GM12891 (cell line): Measurements from ENCODE around the gene TEX13B.
A peak's percentile ranks its signal among the peaks of the same experiment; 100 is the strongest.
"Not testable (repeated sequence)": the region's sequence is repeated elsewhere in the genome, so short reads cannot be mapped to it uniquely, and the experiment has no call there.

ENCODE experiments used
- DNase-seq: peaks from one replicate; pipeline ENCODE4 v3.0.0; 2011; ENCODE audit warnings: low spot score; ENCODE audit not compliant: insufficient read length
- FAIRE-seq: peaks from 2 replicates; lab custom pipeline; 2011; peaks lifted over from hg19 to GRCh38; lab: Jason Lieb, UNC
- PAX5 ChIP-seq: IDR thresholded peaks from 2 replicates; pipeline ENCODE4 v1.6.1; 2011; ENCODE audit warnings: low read length, moderate library complexity, mild to moderate bottlenecking; ENCODE audit not compliant: insufficient read depth, severe bottlenecking
- POLR2A ChIP-seq: IDR thresholded peaks from 2 replicates; pipeline ENCODE4 v1.6.1; 2011; ENCODE audit warnings: low read depth, low read length, control low read depth
- POLR2AphosphoS5 ChIP-seq: IDR thresholded peaks from 2 replicates; pipeline ENCODE4 v1.6.1; 2011; ENCODE audit warnings: low read depth, low read length, control low read depth
- POU2F2 ChIP-seq: IDR thresholded peaks from 2 replicates; pipeline ENCODE4 v1.6.1; 2011; ENCODE audit warnings: low read depth, mild to moderate bottlenecking, control low read depth, low read length, moderate library complexity
- SPI1 ChIP-seq: IDR thresholded peaks from 2 replicates; pipeline ENCODE4 v1.6.1; 2011; ENCODE audit warnings: low read depth, low read length, control low read depth
- TAF1 ChIP-seq: IDR thresholded peaks from 2 replicates; pipeline ENCODE4 v1.6.1; 2011; ENCODE audit warnings: low read depth, low read length, control low read depth

TEX13B gene

DNA sequence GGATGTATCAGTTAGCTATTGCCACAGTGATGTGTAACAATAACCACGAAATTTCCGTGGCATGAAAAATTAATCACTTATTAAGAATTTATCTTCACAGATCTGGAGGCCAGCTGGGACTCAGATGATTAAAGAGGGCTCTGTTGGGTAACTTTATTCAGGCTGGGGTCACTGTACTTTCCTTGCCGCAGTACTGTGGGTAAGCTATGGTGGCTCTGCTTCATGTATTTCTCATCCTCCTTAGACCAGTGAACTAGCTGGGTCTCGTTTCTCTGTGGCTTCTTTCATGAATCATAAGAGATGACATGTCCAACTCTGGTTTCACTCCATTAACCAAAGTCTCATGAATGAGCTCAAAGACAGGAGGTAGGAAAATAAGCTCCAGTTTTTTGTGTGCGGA is 13.5 kb downstream of the TEX13B start:
- TF ChIP-seq SPI1 (no peak), POU2F2 (no peak), TAF1 (no peak), POLR2AphosphoS5 (no peak), PAX5 (no peak), POLR2A (no peak)
- FAIRE-seq, result no peak
- no peak for DNase-seq

- FAIRE-seq, DNase-seq: not testable (repeated sequence)
- TF ChIP-seq SPI1, result peak; percentile 57
Observed at GRCh38 chrX:107955337-107955736, 26.8 kb downstream of the TEX13B start.

DNA sequence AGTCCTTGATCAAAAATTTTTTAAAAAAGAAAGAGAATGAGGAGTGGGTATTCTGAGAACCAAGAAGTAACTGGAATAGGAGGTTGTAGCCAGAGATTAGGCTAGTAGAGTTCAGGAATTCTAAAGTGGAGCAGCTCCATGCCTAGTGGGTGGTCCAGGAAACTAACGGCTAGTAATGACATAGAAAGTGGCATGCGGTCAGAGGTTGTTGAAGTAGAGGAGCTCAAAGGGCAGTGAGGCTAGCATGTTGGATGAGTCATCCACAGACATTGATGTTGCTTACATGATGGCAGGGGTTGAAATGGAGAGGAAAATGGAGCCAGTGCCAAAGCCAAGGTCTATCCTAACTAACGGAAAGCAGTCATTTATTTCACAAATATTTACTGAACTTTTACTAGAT is 42.1 kb downstream of the TEX13B start:
- FAIRE-seq, result no peak
- no peak for TF ChIP-seq PAX5
- TF ChIP-seq SPI1, result no peak
- no peak for TF ChIP-seq POU2F2
- TF ChIP-seq POLR2AphosphoS5, result no peak
- TF ChIP-seq TAF1, result no peak
- TF ChIP-seq POLR2A, result no peak
- DNase-seq, result no peak

GRCh38 chrX:107936434-107936730 is 45.8 kb downstream of the TEX13B start:
- TF ChIP-seq TAF1, result no peak
- no peak for TF ChIP-seq POLR2AphosphoS5
- FAIRE-seq (no peak), DNase-seq (no peak)

DNA sequence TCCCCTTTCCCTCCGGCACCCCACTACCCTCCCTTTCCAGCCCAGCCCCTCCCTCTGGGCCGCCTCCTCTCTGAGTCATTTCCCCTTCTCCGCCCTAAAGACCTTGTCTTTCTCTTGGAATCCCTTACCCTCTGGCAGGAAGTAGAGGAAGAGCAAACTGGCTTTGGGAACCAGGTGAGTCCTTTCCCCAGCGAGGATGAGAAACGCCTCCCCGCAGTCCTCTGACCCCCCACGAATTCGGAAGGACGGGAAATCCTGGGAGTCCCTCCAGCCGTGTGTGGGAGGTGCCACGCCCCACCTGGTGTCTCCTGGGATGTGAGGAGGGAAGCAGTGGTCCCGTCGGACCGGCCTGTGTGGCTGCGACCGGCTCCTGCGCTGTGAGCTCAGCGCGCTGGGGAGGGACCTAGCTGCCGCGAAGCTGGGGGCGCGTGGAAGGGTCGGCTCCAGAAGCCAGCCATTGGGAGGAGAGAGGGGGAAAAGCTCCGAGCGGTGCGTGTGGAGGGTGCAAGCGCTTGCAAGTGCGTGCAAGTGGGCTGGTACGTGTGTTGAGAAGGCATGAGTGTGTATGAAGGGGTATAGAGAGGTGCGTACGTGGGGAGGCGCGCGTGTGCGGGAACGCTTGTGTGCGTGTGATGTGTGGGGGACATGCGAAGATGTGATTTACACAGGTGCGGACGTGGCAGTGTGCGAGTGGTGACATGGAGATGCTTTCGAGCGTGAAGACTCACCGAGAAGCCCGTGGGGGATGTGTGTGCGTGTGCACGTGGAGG is 46.3 kb downstream of the TEX13B start:
- no peak for TF ChIP-seq POLR2AphosphoS5
- no peak for TF ChIP-seq PAX5
- no peak for TF ChIP-seq SPI1
- TF ChIP-seq POLR2A, result no peak
- no peak for TF ChIP-seq TAF1
- no peak for TF ChIP-seq POU2F2
- DNase-seq (no peak), FAIRE-seq (no peak)

DNA sequence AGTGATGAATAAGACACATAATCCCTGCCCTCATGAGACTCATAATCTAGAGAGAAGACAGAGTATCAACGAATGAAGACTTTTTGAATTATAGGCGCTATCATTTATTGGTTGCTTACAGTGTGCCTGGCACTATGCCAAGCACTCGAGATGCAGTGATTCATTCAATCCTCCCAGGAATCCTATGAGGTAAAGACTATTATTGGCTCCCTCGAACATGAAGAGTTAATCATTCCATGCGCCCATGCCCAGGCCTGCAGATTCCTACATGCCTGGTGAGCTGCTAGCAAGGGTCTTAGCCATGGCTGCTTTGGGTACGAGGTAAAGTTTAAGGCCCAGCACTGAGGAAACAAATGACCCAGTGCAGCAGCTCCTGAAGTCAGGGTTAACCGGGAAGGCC is 47.0 kb downstream of the TEX13B start:
- no peak for FAIRE-seq
- TF ChIP-seq PAX5 (no peak), POLR2AphosphoS5 (no peak)
- no peak for DNase-seq

- DNase-seq (no peak), FAIRE-seq (no peak)
- TF ChIP-seq POLR2A, result no peak
- TF ChIP-seq TAF1, result no peak
- no peak for TF ChIP-seq POLR2AphosphoS5
- no peak for TF ChIP-seq PAX5
- no peak for TF ChIP-seq SPI1
- TF ChIP-seq POU2F2, result no peak
Observed at GRCh38 chrX:107934262-107934661, 47.9 kb downstream of the TEX13B start.
